HEK293T (cell line): ENCODE measurements around the gene TAF1B.

Source experiments
- CTCF ChIA-PET: fragments of 350-600 bp; formaldehyde crosslinking; extraction: SDS; loops from one replicate; lab custom pipeline; 2021; ENCODE audit warnings: antibody characterized with exemption, inconsistent platforms; lab: Yijun Ruan, JAX
- POLR2A ChIA-PET: fragments of 350-600 bp; formaldehyde crosslinking; extraction: SDS; loops from one replicate; lab custom pipeline; 2020; ENCODE audit warnings: antibody characterized with exemption, inconsistent platforms; lab: Yijun Ruan, JAX
- DNase-seq: peaks from one replicate; pipeline ENCODE4 v3.0.0; 2012; ENCODE audit warnings: mixed read lengths; ENCODE audit errors: extremely low spot score
- NFRKB ChIP-seq: fragments of 450-650 bp; IDR thresholded peaks from 2 replicates; pipeline ENCODE4 v1.6.1; 2016; ENCODE audit warnings: mild to moderate bottlenecking, moderate library complexity

TAF1B gene

GRCh38 chr2:9983401-9984216, 140.3 kb downstream of the TAF1B start:
- ChIA-PET POLR2A (no interaction called here), CTCF (interaction anchor here (0.6 to 1.8 kb wide), 25 partner anchors 9 to 184 kb away, joined by 3 to 13 read pairs (median 5); partner anchors contain the start of gene KLF11)
- TF ChIP-seq NFRKB, result no peak
- no peak for DNase-seq
